GM06990 (cell line): Measurements from ENCODE around the gene IFIT1B.

ENCODE experiments used
- DNase-seq: peaks from one replicate; pipeline ENCODE4 v3.0.0-alpha.2; 2011; ENCODE audit not compliant: insufficient read length; ENCODE audit errors: extremely low read depth
- H3K27me3 ChIP-seq: replicated peaks from 2 replicates; pipeline ENCODE4 v1.6.0; 2011; ENCODE audit warnings: low read length; ENCODE audit not compliant: control insufficient read depth, insufficient read depth
- H3K36me3 ChIP-seq: 2 replicates; pipeline ENCODE4 v1.5.1; 2011; ENCODE audit warnings: low read length; ENCODE audit not compliant: control insufficient read depth, insufficient read depth
- H3K4me3 ChIP-seq: replicated peaks from 2 replicates; pipeline ENCODE4 v1.5.1; 2011; ENCODE audit warnings: low read depth, mild to moderate bottlenecking, control low read depth, low read length
- CTCF ChIP-seq: IDR thresholded peaks from 2 replicates; pipeline ENCODE4 v1.5.1; 2011; ENCODE audit warnings: low read length, control low read depth, mild to moderate bottlenecking, inconsistent platforms; ENCODE audit not compliant: insufficient read depth, poor library complexity, severe bottlenecking

IFIT1B gene

GRCh38 chr10:89342206-89342958 lies 35.5 kb upstream of the IFIT1B start:
- H3K4me3 ChIP-seq: no peak overlapping the region

DNA sequence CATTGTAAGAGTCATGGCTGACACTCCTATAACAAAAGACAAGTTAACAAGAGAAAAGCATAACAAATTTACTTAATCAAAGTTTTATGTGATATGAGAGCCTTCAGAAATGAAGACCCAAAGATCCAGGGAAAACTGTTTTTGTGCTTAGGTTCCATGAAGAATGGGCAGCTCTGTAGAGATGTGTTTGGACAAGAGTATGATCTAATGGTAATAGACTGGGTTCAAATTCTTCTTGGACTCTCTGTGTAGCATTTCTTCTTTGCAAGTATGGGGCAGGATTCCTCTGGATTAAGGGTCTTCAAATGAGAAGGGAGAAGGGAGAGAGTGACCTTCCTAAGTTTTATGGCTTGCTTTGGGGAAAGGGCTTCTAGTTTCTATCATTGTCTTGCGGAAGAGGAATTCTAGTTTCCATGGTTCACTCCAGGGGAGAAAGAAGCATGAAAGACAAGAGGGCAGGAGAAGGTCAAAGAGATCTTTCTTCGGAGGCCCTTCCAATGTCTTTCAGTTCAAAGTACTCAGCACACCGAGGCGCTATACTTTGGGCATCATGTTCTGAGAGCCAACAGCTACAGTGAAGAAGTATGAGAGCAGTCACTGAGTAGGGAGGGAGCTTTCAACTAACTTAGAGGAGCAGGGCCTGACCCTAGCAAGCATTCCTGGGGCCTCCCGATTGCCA lies 34.6 kb upstream of the IFIT1B start:
- Histone ChIP-seq H3K36me3 (peaks cover 11% of the 10 kb centered on the region), H3K4me3 (no peak overlapping the region), H3K27me3 (no peaks in the 10 kb centered on the region)
- TF ChIP-seq CTCF: no peak
- no peak for DNase-seq

More at GRCh38 chr10:89342206-89342958, 35.5 kb upstream of the IFIT1B start:
- no peak for TF ChIP-seq CTCF
- Histone ChIP-seq H3K27me3 (no peaks in the 10 kb centered on the region), H3K36me3 (peaks cover 13% of the 10 kb centered on the region)
- no peak for DNase-seq

DNA sequence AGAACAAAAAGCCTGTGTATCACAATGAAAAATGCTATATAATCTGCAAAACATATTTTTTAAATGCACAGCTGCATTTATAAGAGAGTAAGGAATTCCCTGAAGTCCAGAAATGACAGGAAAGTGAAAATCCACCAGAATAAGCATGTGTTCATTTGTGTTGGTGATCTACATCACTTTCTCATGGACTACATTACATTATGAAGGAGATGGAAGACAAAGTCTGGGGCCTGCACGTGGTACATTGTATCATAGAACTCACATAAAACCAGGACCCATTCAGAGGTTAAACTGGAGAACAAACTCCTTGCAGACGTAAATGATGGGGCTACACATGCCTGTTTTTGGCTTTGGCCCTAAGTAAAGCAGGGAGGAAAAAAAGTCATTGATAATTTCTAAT lies 33.7 kb upstream of the IFIT1B start:
- H3K36me3 ChIP-seq: peaks cover 10% of the 10 kb centered on the region
- TF ChIP-seq CTCF: no peak
- no peak overlapping the region for H3K4me3 ChIP-seq
- no peak for DNase-seq
- H3K27me3 ChIP-seq: no peaks in the 10 kb centered on the region

GRCh38 chr10:89345367-89346000 lies 32.4 kb upstream of the IFIT1B start:
- peaks cover 3% of the 10 kb centered on the region for H3K36me3 ChIP-seq
- no peak for DNase-seq
- H3K4me3 ChIP-seq: no peak overlapping the region
- H3K27me3 ChIP-seq: no peaks in the 10 kb centered on the region
- no peak for TF ChIP-seq CTCF

DNA sequence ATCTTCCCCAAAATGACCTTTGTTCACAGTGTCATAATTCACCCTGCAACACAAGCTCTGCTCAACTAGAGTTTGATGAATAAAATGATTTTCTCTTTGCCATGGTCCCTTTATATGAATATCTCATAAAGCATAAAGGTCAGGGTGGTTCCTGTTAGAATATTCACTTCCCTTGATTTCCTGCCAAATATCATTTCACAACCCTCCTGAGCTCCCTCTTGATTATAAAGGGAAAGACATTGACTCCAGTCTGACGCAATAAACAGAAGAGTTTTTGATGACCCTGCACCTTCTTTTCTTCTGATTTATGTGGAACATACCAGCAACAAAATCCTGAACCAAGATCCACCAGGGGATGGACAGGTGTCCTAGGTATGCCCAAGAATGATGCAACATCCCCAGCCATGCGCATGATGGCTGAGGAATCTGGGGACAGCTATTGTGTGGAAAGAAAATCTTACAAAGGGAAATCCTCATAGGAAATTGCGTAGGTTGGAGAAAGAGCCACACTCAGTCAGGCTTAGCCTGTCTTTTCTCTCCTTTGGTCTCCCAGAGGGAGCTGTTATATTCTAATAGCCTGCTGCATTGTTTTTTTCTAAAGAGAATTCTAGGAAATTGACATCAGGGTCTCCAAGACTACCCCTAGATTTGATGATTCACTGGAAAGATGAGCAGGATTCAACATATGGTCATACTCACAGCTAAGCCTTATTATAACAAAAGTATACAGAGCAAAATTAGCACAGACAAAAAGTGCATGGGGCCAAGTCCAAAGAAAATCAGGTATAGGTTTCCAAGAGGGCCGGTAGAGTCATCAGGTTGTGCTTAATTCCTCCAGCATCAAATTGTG lies 31.2 kb upstream of the IFIT1B start:
- no peak overlapping the region for H3K4me3 ChIP-seq
- TF ChIP-seq CTCF: no peak
- DNase-seq: no peak

More for the DNA sequence above, 31.2 kb upstream of the IFIT1B start:
- Histone ChIP-seq H3K36me3 (no peaks in the 10 kb centered on the region), H3K27me3 (no peaks in the 10 kb centered on the region)
